WTC11 (cell line): ENCODE results near the gene GRK6.

Source experiments
- ELF4 ChIP-seq: sonication (generic); formaldehyde crosslinking; IDR thresholded peaks from 2 replicates; pipeline ENCODE4 v1.8.1; 2022; ENCODE audit warnings: low read depth, mild to moderate bottlenecking, moderate library complexity, missing genetic modification reagents
- JAZF1 ChIP-seq: fragments of 250-450 bp; sonication (Bioruptor Pico); IDR thresholded peaks from 2 replicates; pipeline ENCODE4 v1.9.0; 2021; ENCODE audit warnings: moderate library complexity, mild to moderate bottlenecking, inconsistent platforms
- NFATC4 ChIP-seq: fragments of 250-450 bp; sonication (Bioruptor Pico); IDR thresholded peaks from 2 replicates; pipeline ENCODE4 v1.9.0; 2021; ENCODE audit warnings: mild to moderate bottlenecking
- NR2C2 ChIP-seq: sonication (generic); formaldehyde crosslinking; IDR thresholded peaks from 2 replicates; pipeline ENCODE4 v1.8.0; 2022; ENCODE audit warnings: mild to moderate bottlenecking, missing genetic modification reagents
- TCF7 ChIP-seq: sonication (generic); formaldehyde crosslinking; IDR thresholded peaks from 2 replicates; pipeline ENCODE4 v1.8.0; 2022; ENCODE audit warnings: mild to moderate bottlenecking, low read depth, missing genetic modification reagents, moderate library complexity
- TF ChIP-seq, protein P1 (sequence below): fragments of 200-600 bp; IDR thresholded peaks from 2 replicates; pipeline ENCODE4 v1.8.0; 2022; ENCODE audit warnings: antibody characterized with exemption
- TF ChIP-seq, protein P2 (sequence below): sonication (generic); formaldehyde crosslinking; IDR thresholded peaks from 2 replicates; pipeline ENCODE4 v1.8.0; 2022; ENCODE audit warnings: mild to moderate bottlenecking, missing genetic modification reagents

DNA sequence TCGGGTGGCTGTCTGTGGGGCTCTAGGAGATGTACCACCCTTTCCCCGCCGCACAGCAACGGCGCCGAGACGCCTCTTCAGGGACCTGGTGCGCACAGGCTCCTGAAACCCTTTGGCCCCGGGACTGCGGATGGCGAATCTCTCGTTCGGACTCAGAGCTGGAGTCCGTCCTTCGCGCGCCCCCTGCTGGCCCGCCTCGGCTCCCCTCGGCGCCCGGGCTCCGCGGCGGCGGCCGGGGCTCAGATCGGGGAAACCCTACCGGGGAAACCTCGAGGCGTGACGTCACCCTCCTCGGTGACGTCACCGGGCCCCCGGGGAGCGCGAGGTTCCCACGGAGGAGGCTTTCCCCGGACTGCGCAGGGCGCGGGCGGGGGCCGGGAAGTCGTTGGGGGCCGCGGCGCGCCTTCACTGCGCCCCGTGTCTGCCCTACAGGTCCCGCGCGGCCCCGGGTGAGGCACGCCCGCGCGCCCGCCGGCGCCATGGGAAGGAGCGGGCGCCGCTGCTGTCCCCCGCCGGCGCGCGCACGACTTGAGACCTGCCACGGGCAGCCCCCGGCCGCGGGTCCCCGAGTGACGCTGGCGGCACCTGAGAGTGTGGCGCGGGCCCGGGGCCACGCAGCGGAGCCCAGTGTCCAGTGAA, 28.0 kb downstream of the GRK6 start:
- TF ChIP-seq TCF7 (no peak), NFATC4 (no peak), ELF4 (no peak), NR2C2 (CRISPR knock-in tag) (0 out of 2 replicates have a peak, but pooled peaks have one; percentile 6), JAZF1 (CRISPR knock-in tag) (no peak)
- TF ChIP-seq, protein P1, sequence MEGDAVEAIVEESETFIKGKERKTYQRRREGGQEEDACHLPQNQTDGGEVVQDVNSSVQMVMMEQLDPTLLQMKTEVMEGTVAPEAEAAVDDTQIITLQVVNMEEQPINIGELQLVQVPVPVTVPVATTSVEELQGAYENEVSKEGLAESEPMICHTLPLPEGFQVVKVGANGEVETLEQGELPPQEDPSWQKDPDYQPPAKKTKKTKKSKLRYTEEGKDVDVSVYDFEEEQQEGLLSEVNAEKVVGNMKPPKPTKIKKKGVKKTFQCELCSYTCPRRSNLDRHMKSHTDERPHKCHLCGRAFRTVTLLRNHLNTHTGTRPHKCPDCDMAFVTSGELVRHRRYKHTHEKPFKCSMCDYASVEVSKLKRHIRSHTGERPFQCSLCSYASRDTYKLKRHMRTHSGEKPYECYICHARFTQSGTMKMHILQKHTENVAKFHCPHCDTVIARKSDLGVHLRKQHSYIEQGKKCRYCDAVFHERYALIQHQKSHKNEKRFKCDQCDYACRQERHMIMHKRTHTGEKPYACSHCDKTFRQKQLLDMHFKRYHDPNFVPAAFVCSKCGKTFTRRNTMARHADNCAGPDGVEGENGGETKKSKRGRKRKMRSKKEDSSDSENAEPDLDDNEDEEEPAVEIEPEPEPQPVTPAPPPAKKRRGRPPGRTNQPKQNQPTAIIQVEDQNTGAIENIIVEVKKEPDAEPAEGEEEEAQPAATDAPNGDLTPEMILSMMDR: peak; percentile 78
- TF ChIP-seq, protein P2, sequence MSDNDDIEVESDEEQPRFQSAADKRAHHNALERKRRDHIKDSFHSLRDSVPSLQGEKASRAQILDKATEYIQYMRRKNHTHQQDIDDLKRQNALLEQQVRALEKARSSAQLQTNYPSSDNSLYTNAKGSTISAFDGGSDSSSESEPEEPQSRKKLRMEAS: peak; percentile 51
